ENCODE measurements around the gene NBDY.

NBDY gene

DNA sequence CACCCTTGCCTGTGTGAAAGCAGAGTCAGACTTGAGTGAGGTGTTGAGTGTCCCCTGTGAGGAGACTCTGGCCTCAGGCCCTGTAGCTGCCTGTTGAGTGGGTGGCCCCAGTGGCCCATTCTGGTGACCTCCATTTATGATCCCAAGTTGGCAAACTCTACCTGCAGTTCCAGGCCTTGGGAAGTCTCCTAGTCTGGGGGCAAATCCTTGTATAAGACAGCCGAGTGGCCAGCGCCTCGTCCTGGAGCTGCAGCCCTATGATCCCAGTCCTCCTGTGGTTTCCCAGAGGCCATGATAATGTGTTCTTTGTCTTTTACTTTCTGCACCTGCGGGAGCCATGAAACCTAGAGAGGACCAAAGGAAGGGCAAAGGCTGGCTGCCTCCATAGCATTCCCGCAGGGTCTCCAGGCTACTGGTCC is 58.7 kb downstream of the NBDY start:
- DNase-seq: no peak

DNA sequence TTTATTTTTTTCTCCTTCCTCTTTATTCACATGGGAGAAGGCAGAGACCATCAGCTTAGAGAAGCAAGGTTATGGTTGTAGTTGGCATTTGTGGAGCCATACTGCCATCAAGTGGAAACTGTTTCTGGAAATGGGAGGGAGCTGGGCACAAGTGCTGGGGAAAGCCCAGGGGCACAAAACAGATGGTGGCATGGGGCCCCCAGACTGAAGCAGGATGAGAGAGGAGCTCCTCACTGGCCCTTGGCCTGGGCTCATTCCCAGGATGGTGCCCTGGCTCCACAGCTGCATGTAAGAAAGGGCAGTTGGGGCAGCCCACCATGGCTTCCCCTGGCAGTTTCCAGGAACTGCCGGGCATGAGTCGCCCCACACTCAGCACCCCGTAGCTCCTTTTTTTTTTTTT is 59.2 kb downstream of the NBDY start:
- no peak for DNase-seq

DNA sequence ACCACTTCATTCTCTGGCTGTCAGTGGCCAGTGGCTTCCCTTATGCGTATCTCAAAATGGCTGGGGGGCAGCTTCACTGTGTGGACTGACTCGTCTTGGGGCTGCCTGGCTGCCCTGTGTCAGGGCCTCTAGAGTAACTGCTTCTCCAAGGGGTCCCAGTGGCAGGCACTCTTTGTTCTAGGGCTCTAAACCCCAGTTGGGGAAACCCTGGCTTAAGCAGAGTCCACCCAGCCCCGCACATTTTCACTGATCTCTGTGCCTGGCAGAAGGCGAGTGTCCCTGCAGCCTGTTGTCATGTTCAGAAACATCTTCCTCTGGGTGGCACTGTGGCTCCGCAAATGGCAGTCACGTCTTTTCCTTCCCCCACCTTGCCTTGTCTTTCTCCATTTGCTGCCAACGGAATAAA is 59.7 kb downstream of the NBDY start:
- peak in 2 of 4 experiments; percentile 44 to 73 for DNase-seq

DNA sequence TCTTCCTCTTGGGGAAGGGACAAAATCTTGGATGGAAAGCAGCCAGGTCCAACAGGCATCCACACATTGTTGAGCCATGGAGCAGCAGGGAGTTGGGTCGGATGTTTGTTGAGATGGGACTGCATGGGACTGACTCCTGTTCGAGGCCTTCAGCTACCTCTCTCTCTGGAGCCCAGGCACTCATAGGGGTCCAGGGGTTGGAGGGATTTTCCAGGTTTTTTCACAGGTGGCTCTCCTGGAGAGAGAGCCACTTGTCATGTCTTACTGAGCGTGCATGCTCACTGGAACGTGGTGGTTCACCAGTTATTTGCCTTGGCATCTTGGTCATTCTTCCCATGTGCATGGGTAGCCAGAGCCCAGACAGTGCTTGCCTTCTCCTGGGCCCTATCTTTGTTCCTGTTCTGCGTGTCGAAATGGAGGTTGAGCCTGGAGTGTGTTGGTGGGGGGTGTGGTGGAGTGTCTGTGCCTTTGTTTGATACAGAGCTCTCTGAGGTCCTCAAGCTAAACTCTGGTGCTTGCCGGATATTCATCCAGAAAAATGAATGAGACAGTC is 60.6 kb downstream of the NBDY start:
- DNase-seq: no peak

DNA sequence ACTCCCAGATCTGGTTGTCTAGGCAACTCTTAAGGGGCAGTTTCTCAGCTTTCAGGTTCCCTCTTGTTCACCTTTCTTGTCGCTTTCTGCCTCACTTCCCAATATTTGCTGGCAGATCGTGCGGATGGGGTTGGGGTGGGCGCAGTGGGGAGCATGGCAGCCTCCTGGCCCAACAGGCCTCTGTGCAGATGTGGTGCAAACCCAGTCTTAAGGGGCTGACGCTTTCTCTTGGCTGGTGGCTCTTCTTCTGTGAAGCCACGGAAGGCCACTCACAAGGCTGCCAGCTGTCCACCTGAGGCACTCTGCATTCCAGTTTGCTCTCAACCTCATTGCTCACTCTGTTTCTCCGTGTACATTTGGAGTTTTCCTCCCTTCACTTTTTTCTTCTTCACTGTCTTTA is 61.7 kb downstream of the NBDY start:
- DNase-seq: no peak

DNA sequence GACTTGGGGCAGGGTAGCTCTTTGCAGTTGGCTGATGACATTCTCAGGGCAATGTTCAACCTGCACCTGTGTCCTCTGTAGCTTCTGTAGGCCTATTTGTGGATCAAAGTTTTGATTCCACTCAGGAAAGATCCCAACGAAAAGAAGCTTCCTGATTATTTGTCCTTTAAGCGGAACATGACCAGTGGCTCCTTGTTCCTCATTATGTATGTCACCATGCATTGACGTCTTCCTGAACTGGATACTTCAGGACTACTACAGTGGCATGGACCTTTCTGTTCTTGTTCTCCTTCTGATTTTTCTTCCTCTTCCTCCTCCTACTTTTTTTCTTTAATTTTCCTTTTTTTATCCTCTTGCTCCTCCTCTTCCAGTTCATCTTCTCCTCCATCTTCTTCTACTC is 62.4 kb downstream of the NBDY start:
- DNase-seq: no peak

DNA sequence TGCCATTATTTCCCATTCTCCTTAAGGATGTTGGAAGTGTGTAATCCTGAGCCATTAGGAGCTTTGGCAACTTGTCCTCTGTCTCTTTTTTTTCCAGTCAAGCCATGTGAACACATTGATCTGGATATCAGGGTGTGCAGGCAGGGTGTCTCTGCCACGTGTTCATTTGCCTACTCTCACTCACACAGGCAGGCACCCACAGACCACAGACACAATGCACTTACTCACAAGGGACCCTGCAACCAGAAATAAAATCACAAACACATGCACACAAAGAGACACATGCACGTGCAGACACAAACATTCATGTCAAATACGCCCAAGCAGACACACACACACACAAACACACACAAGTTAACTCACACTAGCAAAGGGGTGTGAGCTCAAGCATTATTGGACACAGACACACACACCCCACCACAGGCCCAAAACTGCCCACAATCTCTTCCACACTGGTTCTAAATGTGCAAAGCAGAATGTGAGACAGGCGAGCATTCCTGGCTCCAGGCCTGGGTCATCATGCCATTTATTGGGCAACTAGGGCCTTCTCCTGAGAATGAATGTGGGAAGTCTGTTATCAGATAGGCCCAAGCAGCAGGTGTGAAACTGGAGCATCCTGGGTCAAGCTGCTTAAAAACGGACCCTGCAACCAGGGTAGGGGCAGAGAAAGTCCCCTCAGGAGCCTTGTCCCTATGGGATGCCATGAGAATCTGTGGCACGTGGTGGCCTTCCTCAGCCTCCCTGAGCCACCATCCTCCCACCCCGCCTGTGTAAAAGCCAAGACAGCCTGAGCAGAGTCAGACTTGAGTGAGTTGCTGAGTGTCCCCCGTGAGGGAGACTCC is 63.4 kb downstream of the NBDY start:
- no peak for DNase-seq

DNA sequence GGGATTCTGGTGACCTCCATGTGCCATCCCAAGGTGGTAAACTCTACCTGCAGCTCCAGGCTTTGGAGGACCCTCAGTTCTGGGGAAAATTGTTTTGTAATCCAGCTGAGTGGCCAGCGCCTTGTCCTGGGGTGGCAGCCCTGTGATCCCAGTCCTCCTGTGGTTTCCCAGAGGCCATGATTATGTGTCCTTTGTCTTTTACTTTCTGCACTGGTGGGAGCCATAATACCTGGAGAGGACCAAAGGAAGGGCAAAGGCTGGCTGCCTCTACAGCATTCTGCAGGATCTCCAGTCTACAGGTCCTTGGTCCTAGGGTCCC is 64.0 kb downstream of the NBDY start:
- DNase-seq: no peak

DNA sequence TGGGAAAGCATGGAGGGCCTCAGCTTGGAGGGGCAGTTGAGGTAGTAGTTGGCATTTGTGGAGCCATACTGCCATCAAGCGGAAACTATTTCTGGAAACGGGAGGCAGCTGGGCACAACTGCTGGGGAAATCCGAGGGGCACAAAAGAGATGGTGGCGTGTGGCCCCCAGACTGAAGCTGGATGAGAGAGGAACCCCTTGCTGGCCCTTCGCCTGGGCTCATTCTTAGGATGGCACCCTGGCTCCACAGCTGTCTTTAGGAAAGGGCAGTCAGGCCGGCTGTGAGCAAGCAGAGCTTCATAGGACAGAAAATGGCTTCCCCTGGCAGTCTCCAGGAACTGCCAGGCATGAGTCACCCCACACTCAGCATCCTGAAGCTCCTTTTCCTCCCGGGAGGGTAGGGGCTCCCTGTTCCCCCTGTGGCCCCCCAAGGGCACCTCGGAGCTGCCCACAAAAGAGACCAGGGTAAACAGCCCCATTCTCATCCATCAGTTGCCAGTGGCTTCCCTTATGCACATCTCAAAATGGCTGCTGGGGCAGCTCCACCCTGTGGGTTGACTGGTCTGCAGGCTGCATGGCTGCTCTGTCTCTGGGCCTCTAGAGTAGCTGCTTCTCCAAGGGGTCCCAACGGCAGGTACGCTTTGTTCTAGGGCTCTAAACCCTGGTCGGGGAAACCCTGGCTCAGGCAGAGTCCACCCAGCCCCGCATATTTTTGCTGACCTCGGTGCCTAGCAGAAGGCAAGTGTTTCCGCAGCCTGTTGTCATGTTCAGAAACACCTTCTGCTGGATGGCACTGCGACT is 64.7 kb downstream of the NBDY start:
- no peak for DNase-seq

DNA sequence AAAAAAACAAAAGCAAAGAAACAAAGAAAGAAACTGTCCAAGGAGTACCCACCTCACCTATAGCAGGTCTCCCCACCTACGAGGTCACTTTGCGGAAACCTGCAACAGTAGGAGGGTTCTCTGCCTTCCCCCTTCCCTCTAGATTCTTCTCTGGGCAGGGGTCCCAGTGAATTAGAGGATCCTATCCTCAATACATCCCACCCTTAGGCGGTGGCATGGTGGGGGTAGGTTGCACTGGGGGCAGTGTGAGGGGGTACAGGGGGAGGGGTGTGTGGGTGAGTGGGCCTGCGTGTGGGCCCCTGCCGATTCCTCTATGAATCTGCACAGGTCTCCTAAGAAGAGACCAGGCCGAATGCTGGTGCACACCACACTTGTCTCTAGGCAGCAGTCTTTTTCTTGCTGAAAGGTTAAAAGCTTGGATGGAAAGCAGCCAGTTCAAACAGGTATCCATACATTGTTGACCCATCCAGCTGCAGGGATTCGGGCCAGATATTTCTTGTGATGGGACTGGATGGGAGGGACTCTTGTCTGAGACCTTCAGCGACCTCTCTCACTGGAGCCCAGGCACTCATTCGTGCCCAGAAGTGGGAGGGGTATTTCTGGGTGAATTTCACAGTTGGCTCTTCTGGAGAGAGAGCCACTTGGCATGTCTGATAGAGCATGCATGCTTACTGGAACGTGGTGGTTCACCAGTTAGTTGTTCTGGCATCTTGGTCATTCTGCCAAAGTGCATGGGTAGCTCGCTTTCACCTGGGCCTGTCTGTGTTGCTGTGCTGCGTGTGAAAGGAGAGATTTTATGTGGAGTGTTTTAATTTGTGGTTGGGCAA is 65.6 kb downstream of the NBDY start:
- no peak for DNase-seq

DNA sequence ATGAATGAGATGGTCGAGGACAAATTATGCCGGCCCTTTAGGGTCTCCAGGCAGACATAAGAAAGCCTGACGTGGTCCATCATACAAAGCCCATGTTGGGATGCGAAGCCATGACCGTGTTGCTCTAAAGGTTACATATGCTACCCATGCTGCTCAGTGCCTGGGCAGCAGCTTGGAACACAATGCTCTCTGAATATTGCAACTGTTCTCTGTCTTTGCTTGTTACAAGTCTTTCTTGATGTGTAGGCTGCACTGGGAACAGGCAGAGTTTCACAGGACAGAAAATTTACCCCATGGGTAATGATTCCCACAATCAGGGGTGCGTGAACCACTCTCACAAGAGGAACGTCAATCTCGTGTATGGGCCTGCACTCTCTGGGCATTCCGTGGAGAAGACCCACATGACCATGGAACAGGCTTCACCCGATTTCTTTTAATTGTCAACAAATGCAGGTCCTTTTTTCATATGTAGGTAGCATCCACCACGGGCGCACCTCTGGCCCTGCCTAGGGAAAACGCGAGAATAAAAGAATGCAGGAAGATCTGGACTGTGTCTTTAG is 66.3 kb downstream of the NBDY start:
- DNase-seq: no peak

DNA sequence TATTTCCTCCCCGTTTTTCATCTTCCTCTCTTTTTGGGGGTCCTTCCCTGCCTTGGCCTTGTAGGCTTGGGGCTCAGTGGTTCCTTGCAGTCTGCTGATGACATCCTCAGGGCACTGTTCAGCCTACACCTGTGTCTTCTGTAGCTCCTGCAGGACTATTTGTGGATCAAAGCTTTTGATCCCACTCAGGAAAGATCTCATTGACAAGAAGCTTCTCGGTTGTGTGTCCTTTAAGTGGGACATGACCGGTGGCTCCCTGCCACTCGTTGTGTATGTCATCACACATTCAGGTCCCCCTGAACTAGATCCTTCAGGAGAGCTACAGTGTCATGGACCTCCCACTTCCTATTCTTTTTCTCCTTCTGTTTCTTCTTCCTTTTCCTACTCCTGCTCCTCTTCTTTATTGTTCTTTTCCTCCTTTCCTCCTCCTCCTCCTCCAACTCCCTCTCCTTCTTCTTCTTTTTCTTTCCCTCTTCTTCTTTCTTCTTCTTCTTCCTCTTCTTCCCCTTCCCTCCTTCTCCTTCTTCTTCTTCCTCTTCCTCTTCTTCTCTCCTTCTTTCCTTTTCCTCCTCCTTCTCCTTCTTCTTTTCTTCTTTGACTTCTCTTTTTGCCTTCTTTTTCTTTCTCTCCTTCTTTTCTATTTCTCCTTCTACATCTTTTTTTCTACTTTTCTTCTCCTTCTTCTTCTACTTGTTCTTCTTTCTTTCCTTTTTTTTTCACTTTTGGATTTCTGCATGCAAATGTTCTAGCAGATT is 67.8 kb downstream of the NBDY start:
- DNase-seq: no peak

DNA sequence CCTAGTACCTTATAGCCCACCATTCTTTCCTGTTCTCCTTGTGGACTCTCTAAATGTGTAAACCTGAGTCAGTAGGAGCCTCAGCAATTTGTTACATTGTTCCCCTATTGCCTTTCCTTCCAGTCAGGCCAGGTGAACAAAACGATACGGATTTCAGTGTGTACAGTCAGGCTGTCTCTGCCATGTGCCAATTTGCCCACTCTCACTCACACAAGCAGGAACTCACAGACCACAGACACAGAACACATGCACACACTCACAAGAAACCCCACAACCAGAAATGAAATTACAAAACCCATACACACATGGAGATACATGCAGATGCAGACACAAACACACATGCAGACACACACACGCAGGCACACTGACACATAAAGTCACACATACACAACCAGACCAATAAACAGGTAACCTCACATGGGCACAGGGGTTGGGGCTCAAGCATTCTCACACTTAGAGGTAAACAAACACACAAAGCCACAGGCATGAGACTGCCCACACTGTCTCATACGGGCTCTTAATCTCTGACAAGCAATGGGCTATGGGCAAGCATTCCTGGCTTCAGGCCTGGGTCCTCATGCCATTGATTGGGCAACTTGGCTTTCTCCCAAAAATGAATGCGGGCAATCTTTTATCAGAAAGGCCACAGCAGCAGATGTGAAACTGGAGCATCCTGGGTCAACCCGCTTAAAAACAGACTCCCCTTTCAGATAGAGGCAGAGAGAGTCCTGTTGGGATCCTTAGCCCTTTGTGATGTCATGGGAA is 68.7 kb downstream of the NBDY start:
- DNase-seq: no peak

DNA sequence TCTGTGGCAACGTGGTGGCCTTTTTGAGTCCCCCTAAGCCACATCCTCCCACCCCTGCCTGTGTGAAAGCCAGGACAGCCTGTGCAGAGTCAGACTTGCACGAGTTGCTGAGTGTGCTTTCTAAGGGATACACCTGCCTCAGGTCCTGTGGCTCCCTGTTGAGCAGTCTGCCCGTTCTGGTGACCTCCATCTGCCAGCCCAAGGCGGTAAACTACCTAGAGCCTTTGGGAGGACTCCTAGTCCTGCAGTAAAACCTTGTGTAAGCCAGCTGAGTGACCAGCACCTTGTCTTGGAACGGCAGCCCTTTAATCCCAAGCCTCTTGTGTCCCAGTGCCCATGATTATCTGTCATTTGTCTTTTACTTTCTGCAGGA is 69.3 kb downstream of the NBDY start:
- no peak for DNase-seq

DNA sequence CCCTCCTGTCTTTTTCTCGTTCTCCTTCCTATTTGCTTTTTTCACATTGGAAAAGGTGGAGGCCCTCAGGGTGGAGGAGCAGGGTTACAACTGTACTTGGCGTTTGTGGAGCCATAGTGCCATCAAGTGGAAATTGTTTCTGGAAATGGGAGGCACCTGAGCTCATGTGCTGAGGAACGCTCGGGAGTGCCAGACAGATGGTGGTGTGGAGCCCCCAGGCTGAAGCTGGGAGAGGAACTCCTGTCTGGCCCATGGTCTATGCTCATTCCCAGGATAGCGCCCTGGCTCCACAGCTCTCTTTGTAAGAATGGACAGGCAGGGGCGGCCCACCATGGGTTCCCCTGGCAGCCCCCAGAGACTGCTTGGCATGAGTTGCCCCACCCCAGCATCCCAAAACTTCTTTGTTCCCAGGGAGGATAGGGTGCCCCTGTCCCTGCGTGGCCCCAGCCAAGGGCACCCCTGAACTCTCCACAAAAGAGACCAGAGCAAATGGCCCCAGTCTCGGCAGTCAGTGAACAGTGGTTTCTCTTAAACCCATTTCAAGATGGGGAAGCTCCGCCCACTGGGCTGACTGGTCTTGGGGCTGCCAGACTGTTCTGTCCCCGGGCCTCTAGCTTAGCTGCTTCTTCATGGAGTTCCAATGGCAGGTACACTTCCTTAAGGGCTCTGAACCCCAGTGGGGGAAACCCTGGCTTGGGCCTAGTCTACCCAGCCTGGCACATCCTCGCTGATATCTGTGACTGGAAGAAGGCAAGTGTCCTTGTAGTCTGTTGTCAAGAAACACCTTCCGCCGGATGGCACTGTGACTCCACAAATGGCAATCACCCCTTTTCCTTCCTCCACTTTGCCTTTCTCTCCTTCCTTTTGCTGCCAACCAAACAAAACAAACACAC is 70.1 kb downstream of the NBDY start:
- DNase-seq: peak in 1 of 4 experiments; percentile 33

DNA sequence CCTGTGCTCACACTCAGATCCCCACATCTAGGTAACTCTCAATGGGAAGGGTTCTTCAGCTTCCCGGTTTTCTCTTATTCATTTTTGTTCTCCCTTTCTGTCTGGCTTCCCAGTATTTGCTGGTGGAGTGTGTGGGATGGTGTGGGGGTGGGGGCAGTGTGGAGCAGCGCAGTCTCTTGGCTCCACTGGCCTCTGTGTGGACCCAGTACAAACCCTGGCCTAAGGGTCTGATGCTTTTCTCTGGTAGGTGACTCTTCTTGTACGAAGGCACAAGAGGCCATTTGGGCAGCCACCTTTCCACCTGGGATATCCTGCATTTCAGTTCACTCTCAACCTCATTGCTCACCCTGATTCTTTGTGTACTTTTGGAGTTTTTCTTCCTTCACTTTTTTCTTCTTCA is 71.3 kb downstream of the NBDY start:
- DNase-seq: no peak

DNA sequence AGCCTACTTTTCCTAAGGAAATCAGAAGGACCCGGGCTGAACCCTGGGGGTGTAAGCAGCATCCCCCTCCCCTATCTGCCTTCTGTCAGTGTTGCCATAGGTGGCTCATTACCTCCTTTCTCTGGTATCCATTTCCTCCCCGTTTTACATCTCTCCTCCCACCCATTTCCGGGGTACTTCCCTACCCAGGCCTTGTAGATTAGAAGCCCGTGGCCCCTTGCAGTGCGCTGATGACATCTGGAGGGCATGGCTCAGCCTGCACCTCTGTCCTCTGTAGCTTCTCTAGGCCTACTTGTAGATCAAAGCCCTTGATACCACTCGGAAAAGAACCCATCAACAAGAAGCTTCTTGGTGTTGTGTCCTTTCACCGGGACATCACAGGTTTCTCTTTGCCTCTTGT is 71.8 kb downstream of the NBDY start:
- DNase-seq: peak in 3 of 4 experiments; percentile 5 to 40 (median 11)

DNA sequence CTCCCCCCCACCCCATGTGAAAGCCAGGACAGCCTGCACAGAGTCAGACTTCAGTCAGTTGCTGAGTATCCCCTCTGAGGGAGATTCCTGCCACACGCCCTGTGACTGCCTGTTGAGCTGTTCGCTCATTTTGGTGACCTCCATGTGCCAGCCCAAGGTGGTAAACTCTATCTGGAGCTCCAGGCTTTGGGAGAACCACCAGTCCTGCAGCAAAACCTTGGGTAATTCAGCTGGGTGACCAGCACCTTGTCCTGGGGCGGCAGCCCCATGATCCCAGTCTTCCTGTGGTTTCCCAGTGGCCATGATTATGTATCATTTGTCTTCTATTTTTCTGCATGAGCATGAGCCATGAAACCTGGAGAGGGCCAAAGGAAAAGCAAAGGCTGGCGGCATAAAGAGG is 73.4 kb downstream of the NBDY start:
- DNase-seq: no peak

DNA sequence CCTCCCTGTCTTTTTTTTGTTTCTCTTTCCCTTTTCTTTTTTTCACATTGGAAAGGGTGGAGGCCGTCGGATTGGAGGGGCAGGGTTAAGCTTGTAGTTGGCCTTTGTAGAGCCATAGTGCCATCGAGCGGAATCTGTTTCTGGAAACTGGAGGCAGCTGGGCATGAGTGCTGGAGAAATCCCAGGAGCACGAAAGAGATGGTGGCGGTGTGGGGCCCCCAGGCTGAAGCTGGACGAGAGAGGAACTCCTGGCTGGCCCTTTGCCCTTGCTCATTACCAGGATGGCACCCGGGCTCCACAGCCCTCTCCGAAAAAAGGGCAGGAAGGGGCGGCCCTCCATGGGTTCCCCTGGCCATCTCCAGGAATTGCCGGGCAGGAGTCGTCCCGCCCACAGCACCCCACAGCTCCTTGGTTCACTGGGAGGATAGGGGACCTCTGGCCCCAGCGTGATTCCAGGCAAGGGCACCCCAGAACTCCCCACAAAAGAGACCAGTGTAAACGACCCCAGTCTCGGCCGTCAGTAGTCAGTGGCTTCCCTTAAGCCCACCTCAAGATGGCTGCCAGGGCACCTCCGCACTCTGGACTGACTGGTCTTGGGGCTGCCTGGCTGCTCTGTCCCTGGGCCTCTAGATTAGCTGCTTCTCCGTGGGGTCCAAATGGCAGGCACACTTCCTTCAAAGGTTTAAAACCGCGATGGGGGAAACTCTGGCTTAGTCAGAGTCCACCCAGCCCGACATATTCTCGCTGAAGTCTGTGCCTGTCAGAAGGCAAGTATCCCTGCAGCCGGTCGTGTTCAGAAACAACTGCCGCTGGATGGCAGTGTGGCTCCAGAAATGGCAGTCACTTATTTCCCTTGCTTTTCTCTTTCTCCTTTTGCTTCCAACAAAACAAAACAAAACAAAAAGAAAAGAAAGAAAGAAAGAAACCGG is 74.1 kb downstream of the NBDY start:
- peak in 3 of 4 experiments; percentile 14 to 75 (median 48) for DNase-seq
